H1 (cell line): Measurements from ENCODE around the gene PTGIS. TPM values are rescaled to one million over a fixed set of nuclear protein-coding genes. Genes with fewer than 3 reads are reported as not detected.

Experiments used
- CTCF ChIA-PET: fragments of 300-600 bp; sonication (Branson Sonifier 250); formaldehyde crosslinking; loops from one replicate; lab custom pipeline; 2021; ENCODE audit not compliant: partially characterized antibody; lab: Charles Lee
- POLR2A ChIA-PET: fragments of 300-600 bp; sonication (Branson Sonifier 250); formaldehyde crosslinking; loops from one replicate; lab custom pipeline; 2021; ENCODE audit warnings: inconsistent platforms; ENCODE audit not compliant: partially characterized antibody; lab: Charles Lee
- DNase-seq, 2 experiments: peaks; one replicate each; pipeline versions ENCODE4 v3.0.0 to v3.0.0-alpha.2; 2010 to 2022; ENCODE audit warnings: low spot score in 2 of 2, low read depth in 1 of 2, mixed read lengths in 1 of 2
- FAIRE-seq: peaks from 2 replicates; lab custom pipeline; 2011; peaks lifted over from hg19 to GRCh38; lab: Jason Lieb, UNC
- H2AFZ ChIP-seq: 2 replicates; pipeline ENCODE4 v1.8.1; 2012; ENCODE audit warnings: low read length, inconsistent platforms
- H2AK5ac ChIP-seq: 2 replicates; pipeline ENCODE4 v1.6.1; 2013; ENCODE audit warnings: low read depth, low read length
- H2BK120ac ChIP-seq: replicated peaks from 2 replicates; pipeline ENCODE3; 2013; ENCODE audit warnings: low read depth, low read length, inconsistent platforms
- H2BK12ac ChIP-seq: 2 replicates; pipeline ENCODE4 v1.6.1; 2013; ENCODE audit warnings: low read depth, low read length
- H2BK15ac ChIP-seq: 2 replicates; pipeline ENCODE4 v1.6.1; 2013; ENCODE audit warnings: low read length
- H2BK20ac ChIP-seq: 2 replicates; pipeline ENCODE4 v1.6.1; 2013; ENCODE audit warnings: low read length
- H2BK5ac ChIP-seq: 2 replicates; pipeline ENCODE4 v1.6.1; 2013; ENCODE audit warnings: low read depth, low read length
- H3K14ac ChIP-seq: 2 replicates; pipeline ENCODE4 v1.6.1; 2013; ENCODE audit warnings: inconsistent platforms; ENCODE audit not compliant: insufficient read length
- H3K18ac ChIP-seq: 2 replicates; pipeline ENCODE4 v1.6.1; 2013; ENCODE audit warnings: low read length; ENCODE audit errors: extremely low read depth
- H3K23ac ChIP-seq: 2 replicates; pipeline ENCODE4 v1.6.1; 2013; ENCODE audit warnings: inconsistent platforms; ENCODE audit not compliant: insufficient read length
- H3K23me2 ChIP-seq: 2 replicates; pipeline ENCODE4 v1.6.1; 2013; ENCODE audit warnings: low read depth, low read length
- H3K27ac ChIP-seq: 2 replicates; pipeline ENCODE4 v1.6.1; 2011; ENCODE audit warnings: low read depth, low read length, inconsistent platforms
- H3K27me3 ChIP-seq, 4 experiments: replicated peaks in 1 of 4; 1 replicate in 1 of 4; 2 replicates in 3 of 4; pipeline versions ENCODE4 v1.6.1 to v1.8.1; 2011 to 2013; ENCODE audit warnings: low read length in 3 of 4, mild to moderate bottlenecking in 3 of 4, inconsistent platforms in 2 of 4, mixed read lengths in 2 of 4, moderate library complexity in 1 of 4; ENCODE audit not compliant: control insufficient read depth in 3 of 4, insufficient read depth in 3 of 4; ENCODE audit errors: extremely low read depth in 1 of 4
- H3K36me3 ChIP-seq, 4 experiments: 2 replicates each; pipeline versions ENCODE4 v1.6.1 to v1.8.1; 2011 to 2013; ENCODE audit warnings: mild to moderate bottlenecking in 4 of 4, low read length in 3 of 4, moderate library complexity in 2 of 4, control low read depth in 1 of 4, inconsistent platforms in 1 of 4; ENCODE audit not compliant: insufficient read depth in 4 of 4, control insufficient read depth in 2 of 4
- H3K4ac ChIP-seq: replicated peaks from 2 replicates; pipeline ENCODE3; 2013; ENCODE audit warnings: low read length, low read depth, mixed read lengths, inconsistent platforms; ENCODE audit not compliant: insufficient read length
- H3K4me1 ChIP-seq, 4 experiments: replicated peaks in 1 of 4; 1 replicate in 1 of 4; 2 replicates in 3 of 4; pipeline versions ENCODE4 v1.6.1 to v1.8.1; 2011 to 2013; ENCODE audit warnings: low read length in 3 of 4, inconsistent platforms in 2 of 4, mixed read lengths in 1 of 4; ENCODE audit not compliant: insufficient read depth in 4 of 4, control insufficient read depth in 3 of 4
- H3K4me2 ChIP-seq, 2 experiments: 2 replicates each; pipeline versions ENCODE4 v1.6.1 to v1.8.1; 2011 to 2013; ENCODE audit warnings: low read depth in 2 of 2, low read length in 2 of 2, control low read depth in 1 of 2, inconsistent platforms in 1 of 2, mild to moderate bottlenecking in 1 of 2; ENCODE audit not compliant: insufficient read depth in 1 of 2
- H3K4me3 ChIP-seq, 4 experiments: fragments of 200-600, 300-600 bp in 1 of 4; sonication (generic), shearing (Covaris generic), sonication (Bioruptor Twin) in 1 of 4; 2 replicates each; pipeline versions ENCODE4 v1.5.1 to v1.8.1; 2011 to 2016; ENCODE audit warnings: low read length in 4 of 4, low read depth in 3 of 4, control low read depth in 2 of 4, inconsistent platforms in 2 of 4, mild to moderate bottlenecking in 2 of 4, mixed read lengths in 1 of 4, moderate library complexity in 1 of 4; ENCODE audit not compliant: insufficient read depth in 2 of 4; ENCODE audit errors: extremely low read depth in 1 of 4
- H3K56ac ChIP-seq: replicated peaks from 2 replicates; pipeline ENCODE3; 2013; ENCODE audit warnings: low read depth, mild to moderate bottlenecking, mixed read lengths, low read length, inconsistent platforms; ENCODE audit not compliant: insufficient read length
- H3K79me1 ChIP-seq: 2 replicates; pipeline ENCODE4 v1.6.1; 2013; ENCODE audit warnings: low read depth, low read length, control low read depth
- H3K79me2 ChIP-seq, 2 experiments: 2 replicates each; pipeline versions ENCODE4 v1.6.1 to v1.8.1; 2012 to 2013; ENCODE audit warnings: low read length in 2 of 2, mild to moderate bottlenecking in 2 of 2, inconsistent platforms in 1 of 2; ENCODE audit not compliant: insufficient read depth in 2 of 2, control insufficient read depth in 1 of 2
- H3K9ac ChIP-seq, 4 experiments: replicated peaks in 1 of 4; 1 replicate in 1 of 4; 2 replicates in 3 of 4; pipeline versions ENCODE4 v1.6.1 to v1.8.1; 2011 to 2013; ENCODE audit warnings: low read depth in 3 of 4, low read length in 3 of 4, control low read depth in 2 of 4, mild to moderate bottlenecking in 2 of 4, moderate library complexity in 2 of 4, inconsistent platforms in 1 of 4; ENCODE audit errors: extremely low read depth in 1 of 4
- H3K9me3 ChIP-seq, 2 experiments: 2 replicates each; pipeline versions ENCODE4 v1.6.1 to v1.8.1; 2012 to 2013; ENCODE audit warnings: mild to moderate bottlenecking in 2 of 2, moderate library complexity in 2 of 2, control low read depth in 1 of 2, inconsistent platforms in 1 of 2, low read depth in 1 of 2, low read length in 1 of 2, mixed read lengths in 1 of 2; ENCODE audit not compliant: insufficient read depth in 2 of 2
- H4K20me1 ChIP-seq, 2 experiments: replicated peaks in 1 of 2; 2 replicates each; pipeline versions ENCODE3 to v1.8.1; 2011 to 2013; ENCODE audit warnings: inconsistent platforms in 2 of 2, low read length in 2 of 2, mild to moderate bottlenecking in 1 of 2; ENCODE audit not compliant: insufficient read depth in 2 of 2, control insufficient read depth in 1 of 2
- H4K5ac ChIP-seq: 2 replicates; pipeline ENCODE4 v1.6.1; 2013; ENCODE audit warnings: low read length, low read depth, mixed read lengths, inconsistent platforms; ENCODE audit not compliant: insufficient read length
- H4K8ac ChIP-seq: 2 replicates; pipeline ENCODE4 v1.8.0; 2013; ENCODE audit warnings: mild to moderate bottlenecking, moderate library complexity, low read length, inconsistent platforms; ENCODE audit not compliant: insufficient read depth; ENCODE audit errors: extremely low read depth
- H4K91ac ChIP-seq: replicated peaks from 2 replicates; pipeline ENCODE3; 2013; ENCODE audit warnings: low read length, mixed read lengths, inconsistent platforms; ENCODE audit not compliant: insufficient read length
- EP300 ChIP-seq, 2 experiments: IDR thresholded peaks; 1 replicate in 1 of 2; 2 replicates in 1 of 2; pipeline ENCODE4 v1.6.1; 2011 to 2012; ENCODE audit warnings: low read depth in 2 of 2, low read length in 2 of 2, mild to moderate bottlenecking in 2 of 2, borderline replicate concordance in 1 of 2, inconsistent platforms in 1 of 2, moderate library complexity in 1 of 2
- HDAC6 ChIP-seq: IDR thresholded peaks from one replicate; pipeline ENCODE4 v1.7.1; 2012; ENCODE audit warnings: low read depth, mild to moderate bottlenecking, inconsistent platforms, low read length, moderate library complexity
- SIN3A ChIP-seq, 2 experiments: IDR thresholded peaks in 1 of 2; conservative IDR thresholded peaks in 1 of 2; 2 replicates each; pipeline ENCODE4 v1.6.1; 2011 to 2012; ENCODE audit warnings: low read length in 2 of 2, improper control_type of control experiment in 1 of 2, low read depth in 1 of 2, mild to moderate bottlenecking in 1 of 2
- WGBS, 2 experiments: shearing (Covaris generic) in 1 of 2; methylation state at CpG; one replicate each; pipeline versions ENCODE4 v1.1.6 to v1.1.7; 2013 to 2015; ENCODE audit warnings: low lambda C conversion rate in 2 of 2, mixed read lengths in 2 of 2, inconsistent platforms in 1 of 2, low coverage in 1 of 2, missing lambda C conversion rate in 1 of 2; ENCODE audit not compliant: insufficient replicate concordance in 2 of 2, insufficient coverage in 1 of 2, insufficient read length in 1 of 2; ENCODE audit errors: extremely low coverage in 1 of 2, missing lambda C conversion rate in 1 of 2; 5-methylcytosine and 5-hydroxymethylcytosine counted together
- polyA plus RNA-seq, 7 experiments: library from polyadenylated mRNA; depleted of rRNA in 3 of 7; stranded (reverse) in 5 of 7; unstranded in 2 of 7; fragments of >200 nt in 5 of 7; fragments of 200-250 nt in 2 of 7; gene quantifications; 1 replicate in 5 of 7; 2 replicates in 1 of 7; 4 replicates in 1 of 7; pipeline versions ENCODE4 v1.2.1 to v1.2.3, GENCODE V29; 2011 to 2013; ENCODE audit warnings: missing spikeins in 2 of 7, mixed read lengths in 2 of 7
- total RNA-seq: library from RNA; stranded (reverse); fragmentation: NEBNext Ultra II Directional; extraction: Animal tissue kit (Norgen Biotek cat#: 25700); gene quantifications from 2 replicates; pipeline ENCODE4 v1.2.1, GENCODE V29; 2021
- TF ChIP-seq, protein P1 (sequence below): IDR thresholded peaks from 2 replicates; pipeline ENCODE4 v1.6.1; 2011; ENCODE audit warnings: low read length, improper control_type of control experiment

PTGIS gene
- total and polyA plus RNA-seq, 2 of the 8 experiments (the other 6 are each of a cell fraction or from before 2014, with no cell fraction given) = 29.9 to 35.5 TPM

DNA sequence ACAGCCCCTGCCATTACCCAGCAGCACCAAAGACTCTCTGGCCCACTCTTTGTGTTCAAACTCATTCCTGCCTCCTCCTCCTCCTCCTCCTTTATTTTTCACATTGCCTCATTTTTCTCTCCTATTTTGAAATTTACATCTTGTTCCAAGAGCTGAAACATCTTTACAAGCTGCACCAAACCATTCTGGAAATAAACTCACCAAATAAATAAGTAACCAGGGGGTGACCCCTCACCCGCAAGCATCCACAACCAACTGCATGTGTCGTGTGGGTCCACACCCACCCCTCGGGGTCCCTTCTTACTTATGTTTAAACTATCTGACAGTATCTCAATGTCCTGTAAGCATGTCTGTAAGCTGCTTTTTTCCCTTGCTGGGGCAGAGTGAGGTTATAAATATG, 86.8 kb downstream of the PTGIS start:
- H3K23me2 ChIP-seq = peaks cover 6% of the 10 kb centered on the region; the same call in 1 of the 2 replicates
- POLR2A ChIA-PET = no interaction called here
- H3K23ac ChIP-seq = no peak overlapping the region
- H4K5ac ChIP-seq = no peak overlapping the region
- no peak overlapping the region for H2BK12ac ChIP-seq
- H3K18ac ChIP-seq = no peak overlapping the region
- no peak overlapping the region for H2BK120ac ChIP-seq
- H4K8ac ChIP-seq = no peak overlapping the region
- H3K36me3 ChIP-seq = no peaks in the 10 kb centered on the region
- WGBS, 2 experiments = 92% methylated on average over 3 of the region's 3 CpGs; no CpG with 5 or more reads in 1 of the 2 experiments
- H3K79me1 ChIP-seq = no peaks in the 10 kb centered on the region
- no peak overlapping the region for H3K9ac ChIP-seq
- no peak overlapping the region for H3K14ac ChIP-seq
- no peak for TF ChIP-seq EP300 (IDR thresholded peaks at IDR 0.05; ENCODE audit: borderline replicate concordance in 1 of 2, low read depth in 2 of 2, low read length in 2 of 2)
- no peak for TF ChIP-seq HDAC6
- TF ChIP-seq SIN3A (conservative IDR thresholded peaks at IDR 0.05 in 1 of 2, IDR thresholded peaks at IDR 0.05 in 1 of 2; ENCODE audit: low read depth in 1 of 2, low read length in 2 of 2) = no peak
- TF ChIP-seq, protein P1, sequence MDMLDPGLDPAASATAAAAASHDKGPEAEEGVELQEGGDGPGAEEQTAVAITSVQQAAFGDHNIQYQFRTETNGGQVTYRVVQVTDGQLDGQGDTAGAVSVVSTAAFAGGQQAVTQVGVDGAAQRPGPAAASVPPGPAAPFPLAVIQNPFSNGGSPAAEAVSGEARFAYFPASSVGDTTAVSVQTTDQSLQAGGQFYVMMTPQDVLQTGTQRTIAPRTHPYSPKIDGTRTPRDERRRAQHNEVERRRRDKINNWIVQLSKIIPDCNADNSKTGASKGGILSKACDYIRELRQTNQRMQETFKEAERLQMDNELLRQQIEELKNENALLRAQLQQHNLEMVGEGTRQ = no peak
- TF ChIP-seq, all 59 proteins: peak for 0
- Histone ChIP-seq H2BK15ac (no peak overlapping the region), H3K27ac (no peak overlapping the region), H3K79me2 (no peaks in the 10 kb centered on the region), H2BK5ac (no peak overlapping the region), H3K9me3 (no peaks in the 10 kb centered on the region; a peak in 1 of 4 replicates), H4K20me1 (peaks cover 0 to 3% of the 10 kb centered on the region in 2 experiments), H2AK5ac (no peak overlapping the region), H3K27me3 (peaks cover 0 to 12% (median 9%) of the 10 kb centered on the region in 4 experiments; a peak in 5 of 7 replicates), H3K4me3 (no peak overlapping the region), H3K4me2 (no peak overlapping the region; a peak in 1 of 4 replicates), H4K91ac (no peak overlapping the region), H3K4ac (no peak overlapping the region), H3K56ac (no peak overlapping the region), H3K4me1 (peaks cover 0 to 5% (median under 1%) of the 10 kb centered on the region in 4 experiments; a peak in 2 of 7 replicates), H2BK20ac (no peak overlapping the region), H2AFZ (no peak overlapping the region)
- FAIRE-seq = no peak
- CTCF ChIA-PET = interaction anchor here (1.6 to 7.7 kb wide), 2 partner anchors 29 to 145 kb away, joined by 4 to 126 read pairs; no protein-coding TSS in a partner anchor
- DNase-seq = no peak
